HG03457 (cell line): ENCODE data around the gene RAB21.
A peak's percentile ranks its signal among the peaks of the same experiment; 100 is the strongest.
"Not testable (repeated sequence)": the region's sequence is repeated elsewhere in the genome, so short reads cannot be mapped to it uniquely, and the experiment has no call there.

ENCODE experiments used
- ATAC-seq: cut with Tn5 transposase; IDR thresholded peaks from one replicate; pipeline ENCODE4 v1.9.1; 2021; ENCODE audit warnings: moderate number of reproducible peaks; ENCODE audit not compliant: unreplicated experiment

Gene RAB21

GRCh38 chr12:71791473-71792150 lies 36.9 kb downstream of the RAB21 start:
- no peak for ATAC-seq

- no peak for ATAC-seq
Measured at GRCh38 chr12:71792599-71792998, 37.9 kb downstream of the RAB21 start.

DNA sequence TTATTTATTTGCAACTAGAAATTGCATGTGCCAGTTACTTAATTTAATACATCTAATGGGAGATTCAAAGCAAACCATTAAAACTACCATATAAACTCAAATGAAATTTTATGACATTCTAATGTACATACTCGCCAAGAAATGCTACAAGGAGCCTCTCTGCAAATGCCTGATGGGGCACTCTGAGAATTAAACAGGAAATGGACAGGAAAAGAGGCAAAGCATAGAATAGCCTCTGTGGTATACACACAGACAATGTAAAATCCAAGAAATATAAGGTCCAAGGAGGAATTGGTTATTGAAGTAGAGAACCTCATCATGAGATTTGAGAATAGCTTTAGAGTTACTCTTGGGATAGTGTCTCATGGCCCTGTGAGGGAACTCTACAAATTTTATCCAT lies 41.2 kb downstream of the RAB21 start:
- no peak for ATAC-seq

DNA sequence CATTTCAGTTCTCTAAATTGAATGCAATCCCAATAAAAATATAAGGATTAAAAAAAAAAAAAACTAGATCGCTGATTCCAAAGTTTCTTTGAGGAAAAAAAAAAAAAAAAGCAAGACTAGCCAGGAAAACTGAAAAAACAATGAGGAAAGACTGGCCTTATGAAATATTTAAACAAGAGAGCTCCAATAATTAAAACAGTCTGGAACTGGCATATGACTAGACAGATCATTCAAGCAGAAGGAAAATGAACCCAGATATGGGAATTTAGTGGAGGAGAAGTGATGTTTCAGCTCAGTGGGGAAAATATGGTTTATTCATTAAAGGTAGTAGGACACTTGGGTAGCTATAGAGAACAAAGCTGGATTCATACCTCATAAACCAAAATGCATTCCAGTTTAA lies 42.9 kb downstream of the RAB21 start:
- no peak for ATAC-seq

DNA sequence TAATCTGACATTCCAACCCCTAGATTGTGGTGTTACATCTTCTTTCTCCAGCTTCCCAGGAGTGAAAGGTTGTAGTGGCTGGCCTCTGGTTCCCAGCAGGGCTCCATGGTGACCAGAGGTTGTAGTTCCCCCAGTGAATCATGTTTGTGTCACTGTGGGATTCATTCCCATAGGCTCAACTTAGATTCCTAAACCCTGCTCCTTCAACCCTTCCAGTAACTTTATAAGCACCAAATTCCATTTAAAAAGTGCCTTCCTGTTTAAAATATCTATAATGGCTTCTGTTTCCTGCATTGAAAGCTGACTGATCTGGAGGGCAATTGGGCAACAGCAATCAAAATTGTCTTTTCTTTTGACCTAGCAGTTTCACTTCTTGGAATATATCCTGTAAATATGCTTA lies 44.4 kb downstream of the RAB21 start:
- no peak for ATAC-seq

- ATAC-seq: no peak
Measured at GRCh38 chr12:71800177-71800576, 45.5 kb downstream of the RAB21 start.

DNA sequence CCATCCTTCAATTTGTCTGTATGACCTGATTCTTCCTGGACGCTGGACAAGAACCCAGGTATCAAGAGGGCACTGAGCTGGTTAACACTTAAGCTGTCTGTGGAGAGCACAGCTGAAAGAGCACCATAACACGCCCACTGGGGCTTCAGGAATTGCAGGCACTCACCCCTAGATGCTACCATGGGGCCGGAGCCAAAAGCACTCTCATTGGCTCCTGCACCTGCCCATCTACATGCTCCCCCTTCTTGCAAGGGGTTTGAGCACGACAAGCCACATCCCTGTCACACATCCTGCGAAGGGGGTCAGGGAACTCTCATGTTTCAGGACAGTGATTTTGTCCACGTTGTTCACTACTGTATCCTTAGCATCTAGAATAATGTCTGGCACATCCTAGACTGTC lies 49.8 kb downstream of the RAB21 start:
- no peak for ATAC-seq

DNA sequence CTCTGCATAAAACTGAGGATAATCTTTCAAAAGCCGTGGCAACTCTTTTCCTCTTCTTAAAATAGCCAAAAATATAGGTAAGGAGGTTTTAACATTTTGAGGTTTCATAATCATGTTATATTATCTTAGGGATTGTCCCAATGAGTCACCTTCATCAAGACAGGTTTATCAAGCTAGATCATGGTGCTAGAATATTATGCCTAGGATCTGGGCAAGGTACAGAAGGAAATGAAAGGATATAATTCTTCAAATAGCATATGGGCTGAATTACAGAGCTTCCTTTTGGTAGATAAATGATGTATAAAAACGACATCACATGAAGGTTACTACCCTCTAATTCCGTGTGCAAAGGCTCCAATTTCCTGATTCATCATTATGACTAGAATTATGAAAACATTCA lies 56.3 kb downstream of the RAB21 start:
- ATAC-seq: no peak

DNA sequence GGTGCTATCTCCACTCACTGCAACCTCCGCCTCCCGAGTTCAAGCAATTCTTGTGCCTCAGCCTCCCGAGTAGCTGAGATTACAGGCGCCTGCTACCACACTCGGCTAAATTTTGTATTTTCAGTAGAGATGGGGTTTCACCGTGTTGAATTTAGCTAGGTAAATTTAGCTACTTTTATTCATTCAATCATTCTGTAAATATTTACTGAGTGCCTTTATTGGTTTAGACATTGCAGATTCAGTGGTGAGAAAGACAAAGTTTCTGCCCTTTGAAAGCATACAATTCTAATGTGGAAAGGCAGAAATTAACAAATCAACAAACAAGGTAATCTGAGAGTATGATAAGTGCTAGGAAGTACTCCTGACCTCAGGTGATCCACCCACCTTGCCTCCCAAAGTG lies 60.6 kb downstream of the RAB21 start:
- ATAC-seq: not testable (repeated sequence)

DNA sequence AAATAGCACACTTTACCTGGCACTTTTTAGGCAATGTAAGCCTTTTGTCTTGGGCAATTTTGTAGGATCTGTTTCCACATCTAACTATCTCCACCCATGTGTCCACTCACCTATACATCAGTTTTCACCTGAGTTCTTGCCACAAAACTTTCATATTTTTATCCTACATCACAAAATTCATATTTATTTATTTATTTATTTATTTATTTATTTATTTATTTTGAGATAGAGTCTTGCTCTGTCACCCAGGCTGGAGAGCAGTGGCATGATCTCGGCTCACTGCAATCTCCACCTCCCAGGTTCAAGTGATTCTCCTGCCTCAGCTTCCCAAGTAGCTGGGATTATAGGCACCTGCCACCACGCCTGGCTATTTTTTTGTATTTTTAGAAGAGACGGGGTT lies 67.4 kb downstream of the RAB21 start:
- not testable (repeated sequence) for ATAC-seq

- no peak for ATAC-seq
Measured at GRCh38 chr12:71828813-71829212, 74.2 kb downstream of the RAB21 start.

DNA sequence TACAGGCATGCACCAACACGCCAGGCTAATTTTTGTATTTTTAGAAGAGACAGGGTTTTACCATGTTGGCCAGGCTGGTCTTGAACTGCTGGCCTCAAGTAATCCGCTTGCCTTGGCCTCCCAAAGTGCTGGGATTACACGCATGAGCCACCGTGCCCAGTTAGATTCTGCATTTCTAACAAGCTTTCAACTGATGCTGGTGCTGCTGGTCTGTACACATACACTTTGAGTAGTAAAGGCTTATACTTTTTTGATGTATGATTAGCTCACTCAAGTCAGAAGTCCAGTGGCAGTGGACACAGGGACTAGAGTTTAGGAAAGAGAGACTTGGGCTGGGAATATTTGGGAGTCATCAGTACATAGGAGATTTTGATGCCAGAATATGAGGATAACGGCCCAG lies 82.7 kb downstream of the RAB21 start:
- ATAC-seq: no peak

DNA sequence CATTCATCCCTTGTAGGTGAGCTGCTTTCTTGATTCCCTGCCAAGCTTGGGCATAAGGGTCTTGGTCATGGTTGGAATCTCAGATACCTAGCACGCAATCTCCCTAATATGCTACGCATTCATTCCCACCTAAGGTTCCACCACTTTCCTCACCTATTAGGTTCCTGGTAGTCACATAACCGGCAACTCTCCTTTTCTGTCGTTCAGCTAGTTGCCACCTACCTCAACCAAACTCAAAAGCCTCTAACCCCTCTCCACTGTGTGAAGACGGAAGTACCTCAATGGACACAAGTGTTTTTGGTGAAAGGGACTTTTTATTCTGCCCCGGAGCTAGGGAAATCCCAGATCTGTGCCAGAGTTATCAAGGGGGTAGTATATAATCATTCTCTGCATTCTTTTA lies 83.6 kb downstream of the RAB21 start:
- ATAC-seq: no peak

DNA sequence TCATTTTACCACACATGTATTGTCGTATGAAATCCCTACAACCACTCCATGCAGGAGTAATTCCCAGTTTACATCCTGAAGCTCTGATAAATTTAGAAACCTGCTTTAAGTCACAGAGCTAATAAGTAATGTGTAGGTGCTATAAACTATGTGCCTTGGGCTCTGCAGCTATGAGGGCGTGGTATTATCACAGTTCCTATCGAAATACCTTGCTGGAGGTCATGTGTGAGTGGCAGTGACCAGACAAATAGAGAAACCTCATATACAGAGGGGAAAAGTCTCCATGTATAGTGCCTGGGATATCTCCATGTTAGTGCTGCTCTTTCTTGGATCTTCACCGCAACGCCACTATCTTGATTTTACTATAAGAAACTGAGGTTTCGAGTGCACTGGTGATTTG lies 84.0 kb downstream of the RAB21 start:
- ATAC-seq: no peak

DNA sequence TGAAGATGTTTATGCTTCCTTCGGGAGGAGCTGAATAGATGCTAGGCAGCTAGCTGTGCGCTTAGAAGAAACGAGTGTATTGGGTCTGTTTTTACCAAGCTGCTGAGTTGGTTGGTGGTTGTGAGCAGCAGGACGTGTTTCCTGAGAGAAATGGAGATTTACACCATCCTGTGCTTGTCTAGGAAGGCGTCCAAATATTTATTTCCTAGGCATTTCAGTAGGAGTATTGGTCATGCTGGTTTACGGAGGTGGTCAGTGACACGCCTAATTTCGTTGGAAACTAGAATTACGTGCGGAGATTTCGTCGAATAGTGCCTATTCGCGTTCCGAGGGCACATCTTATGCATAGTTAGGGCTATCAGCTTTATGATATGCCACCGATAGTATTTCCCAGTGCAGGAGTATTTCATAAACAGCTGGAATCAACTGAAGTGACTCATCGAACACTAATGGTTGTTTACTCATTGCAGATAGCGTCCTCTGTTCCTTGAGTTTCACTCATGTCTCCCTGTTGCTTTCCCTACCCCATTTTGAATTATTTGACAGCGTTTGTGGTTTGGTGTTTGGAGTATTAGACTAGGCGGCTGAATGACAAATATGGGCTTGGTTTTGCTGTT lies 85.7 kb downstream of the RAB21 start:
- ATAC-seq: peak; percentile 14

- ATAC-seq: no peak
Measured at GRCh38 chr12:71846322-71846940, 91.8 kb downstream of the RAB21 start.

DNA sequence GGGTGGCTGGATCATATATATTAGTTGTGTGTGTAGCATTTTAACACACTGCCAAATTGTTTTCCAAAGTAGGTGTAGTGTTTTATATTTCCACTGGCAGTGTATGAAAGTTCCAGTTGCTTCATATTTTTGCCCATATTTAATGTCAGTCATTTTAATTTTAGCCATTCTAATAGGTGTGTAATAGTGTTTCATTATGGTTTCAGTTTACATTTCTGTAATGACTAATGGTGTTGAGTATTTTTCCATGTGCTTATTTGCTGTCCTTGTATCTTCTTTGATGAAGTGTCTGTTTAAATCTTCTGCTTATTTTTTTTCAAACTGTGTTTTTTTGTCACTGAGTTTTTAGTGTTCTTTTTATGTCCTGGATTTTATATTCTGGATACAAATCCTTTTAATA lies 93.5 kb downstream of the RAB21 start:
- no peak for ATAC-seq

GRCh38 chr12:71849109-71849851 lies 94.6 kb downstream of the RAB21 start:
- no peak for ATAC-seq
